Measurements from ENCODE around the gene C6orf62. TPM values are rescaled to one million over a fixed set of nuclear protein-coding genes. Genes with fewer than 3 reads are reported as not detected.
"Not testable (repeated sequence)": the region's sequence is repeated elsewhere in the genome, so short reads cannot be mapped to it uniquely, and the experiment has no call there.

Gene C6orf62
- total RNA-seq, 2 experiments from 2014 or later = 42.3 to 77.4 TPM

DNA sequence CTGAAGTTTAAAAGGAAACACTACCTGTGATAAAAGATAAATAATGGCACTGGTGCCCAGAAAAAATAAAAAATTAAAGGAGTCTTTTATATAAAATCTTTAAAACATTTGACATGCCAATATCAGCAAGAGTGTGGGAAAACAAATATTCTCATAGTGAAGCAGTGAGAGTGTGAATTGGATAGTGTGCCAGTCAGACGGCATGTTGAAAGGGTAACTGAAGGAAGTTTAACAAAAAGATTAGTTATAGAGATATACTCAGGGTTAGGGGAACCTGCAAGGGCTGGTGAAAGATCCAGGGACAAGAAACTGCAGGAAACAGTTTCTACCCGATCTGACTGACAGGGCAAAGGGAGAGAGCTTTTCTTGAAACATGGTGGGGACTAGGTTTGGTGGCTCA, 33.5 kb upstream of the C6orf62 start:
- POLR2A ChIA-PET = interaction anchor here (0.7 kb wide), 1 partner anchor 48 kb away, joined by 5 read pairs; no protein-coding TSS in a partner anchor
- Histone ChIP-seq H3K27ac (ENCODE audit: low read depth, low read length, poor library complexity, severe bottlenecking) (no peak overlapping the region), H4K20me1 (ENCODE audit: insufficient read depth, low read length) (no peaks in the 10 kb centered on the region), H2AFZ (ENCODE audit: low read length) (no peak overlapping the region), H3K4me2 (ENCODE audit: low read length) (no peak overlapping the region), H3K4me1 (ENCODE audit: insufficient read depth, low read length, poor library complexity, severe bottlenecking) (no peaks in the 10 kb centered on the region), H3K79me2 (ENCODE audit: insufficient read depth, low read depth, low read length) (no peaks in the 10 kb centered on the region), H3K4me3 (ENCODE audit: low read depth, low read length, poor library complexity, severe bottlenecking) (no peak overlapping the region), H3K9me2 (ENCODE audit: insufficient read depth, low read length) (no peaks in the 10 kb centered on the region), H3K9me3 (ENCODE audit: low read length) (peaks cover 19% of the 10 kb centered on the region; the same call in 1 of the 2 replicates), H3K36me3 (ENCODE audit: insufficient read depth, low read length) (no peaks in the 10 kb centered on the region)
- intact Hi-C loops (cut with micrococcal nuclease; ENCODE audit: unreplicated experiment) = no loop called here
- no peak for DNase-seq (ENCODE audit: low spot score)
- TF ChIP-seq, protein P1, sequence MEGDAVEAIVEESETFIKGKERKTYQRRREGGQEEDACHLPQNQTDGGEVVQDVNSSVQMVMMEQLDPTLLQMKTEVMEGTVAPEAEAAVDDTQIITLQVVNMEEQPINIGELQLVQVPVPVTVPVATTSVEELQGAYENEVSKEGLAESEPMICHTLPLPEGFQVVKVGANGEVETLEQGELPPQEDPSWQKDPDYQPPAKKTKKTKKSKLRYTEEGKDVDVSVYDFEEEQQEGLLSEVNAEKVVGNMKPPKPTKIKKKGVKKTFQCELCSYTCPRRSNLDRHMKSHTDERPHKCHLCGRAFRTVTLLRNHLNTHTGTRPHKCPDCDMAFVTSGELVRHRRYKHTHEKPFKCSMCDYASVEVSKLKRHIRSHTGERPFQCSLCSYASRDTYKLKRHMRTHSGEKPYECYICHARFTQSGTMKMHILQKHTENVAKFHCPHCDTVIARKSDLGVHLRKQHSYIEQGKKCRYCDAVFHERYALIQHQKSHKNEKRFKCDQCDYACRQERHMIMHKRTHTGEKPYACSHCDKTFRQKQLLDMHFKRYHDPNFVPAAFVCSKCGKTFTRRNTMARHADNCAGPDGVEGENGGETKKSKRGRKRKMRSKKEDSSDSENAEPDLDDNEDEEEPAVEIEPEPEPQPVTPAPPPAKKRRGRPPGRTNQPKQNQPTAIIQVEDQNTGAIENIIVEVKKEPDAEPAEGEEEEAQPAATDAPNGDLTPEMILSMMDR (conservative IDR thresholded peaks at IDR 0.05; ENCODE audit: low read length) = no peak
- no peak for TF ChIP-seq EZH2phosphoT487 (IDR thresholded peaks at IDR 0.05; ENCODE audit: borderline replicate concordance, low read depth, low read length)
- CTCF ChIA-PET (ENCODE audit: unreplicated experiment) = interaction anchor here (1.2 kb wide), 1 partner anchor 7 kb away, joined by 3 read pairs; no protein-coding TSS in a partner anchor
- no TSS peak for BruUV-seq (replicated peaks)

DNA sequence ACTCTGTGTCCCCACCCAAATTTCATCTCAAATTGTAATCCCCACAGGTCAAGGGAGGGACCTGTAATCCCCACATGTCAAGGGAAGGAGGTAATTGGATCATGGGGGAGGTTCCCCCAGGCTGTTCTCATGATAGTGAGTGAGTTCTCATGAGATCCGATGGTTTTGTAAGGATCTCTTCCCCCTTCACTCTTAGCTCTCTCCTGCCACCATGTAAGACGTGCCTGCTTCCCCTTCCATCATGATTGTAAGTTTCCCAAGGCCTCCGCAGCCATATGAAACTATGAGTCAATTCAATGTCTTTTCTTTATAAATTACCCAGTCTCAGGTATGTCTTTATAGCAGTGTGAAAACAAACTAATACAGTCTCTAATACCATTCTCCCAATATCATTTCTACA, 31.9 kb upstream of the C6orf62 start:
- H3K4me2 ChIP-seq (ENCODE audit: low read length); H3K27ac ChIP-seq (ENCODE audit: low read depth, low read length, poor library complexity, severe bottlenecking); H3K9me2 ChIP-seq (ENCODE audit: insufficient read depth, low read length); H3K4me1 ChIP-seq (ENCODE audit: insufficient read depth, low read length, poor library complexity, severe bottlenecking); BruUV-seq (replicated peaks); H2AFZ ChIP-seq (ENCODE audit: low read length); intact Hi-C loops (cut with micrococcal nuclease; ENCODE audit: unreplicated experiment); H4K20me1 ChIP-seq (ENCODE audit: insufficient read depth, low read length); CTCF ChIA-PET (ENCODE audit: unreplicated experiment); H3K36me3 ChIP-seq (ENCODE audit: insufficient read depth, low read length); H3K4me3 ChIP-seq (ENCODE audit: low read depth, low read length, poor library complexity, severe bottlenecking); H3K79me2 ChIP-seq (ENCODE audit: insufficient read depth, low read depth, low read length); DNase-seq (ENCODE audit: low spot score): not testable (repeated sequence)
- H3K9me3 ChIP-seq (ENCODE audit: low read length) = peaks cover 19% of the 10 kb centered on the region; the same call in 1 of the 2 replicates
- POLR2A ChIA-PET = interaction anchor here (0.6 kb wide), 1 partner anchor 19 kb away, joined by 5 read pairs; no protein-coding TSS in a partner anchor

DNA sequence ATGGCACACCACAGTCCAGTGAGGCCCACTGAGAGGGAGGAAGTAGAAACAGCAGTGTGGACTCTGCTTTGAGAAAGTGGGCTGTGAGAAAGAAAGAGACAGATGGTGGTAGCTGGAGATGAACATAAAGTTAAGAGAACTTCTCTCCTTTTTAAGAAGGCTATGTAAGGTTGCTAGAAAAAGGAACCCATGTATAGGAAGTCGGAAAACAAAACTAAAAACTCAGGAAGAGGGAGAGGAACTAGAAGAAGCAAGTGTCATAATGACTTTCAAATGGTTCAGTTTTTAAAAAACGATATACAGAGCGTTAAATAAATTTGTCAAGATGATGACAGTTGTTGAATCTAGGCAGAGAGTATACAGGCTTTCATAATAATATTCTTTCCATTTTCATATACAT, 30.3 kb upstream of the C6orf62 start:
- Histone ChIP-seq H3K27ac (ENCODE audit: low read depth, low read length, poor library complexity, severe bottlenecking) (no peak overlapping the region), H3K79me2 (ENCODE audit: insufficient read depth, low read depth, low read length) (no peaks in the 10 kb centered on the region), H3K9me3 (ENCODE audit: low read length) (peaks cover 7% of the 10 kb centered on the region; the same call in 1 of the 2 replicates), H3K36me3 (ENCODE audit: insufficient read depth, low read length) (no peaks in the 10 kb centered on the region), H4K20me1 (ENCODE audit: insufficient read depth, low read length) (no peaks in the 10 kb centered on the region), H3K9me2 (ENCODE audit: insufficient read depth, low read length) (no peaks in the 10 kb centered on the region), H2AFZ (ENCODE audit: low read length) (no peak overlapping the region), H3K4me3 (ENCODE audit: low read depth, low read length, poor library complexity, severe bottlenecking) (no peak overlapping the region), H3K4me1 (ENCODE audit: insufficient read depth, low read length, poor library complexity, severe bottlenecking) (peaks cover 6% of the 10 kb centered on the region), H3K4me2 (ENCODE audit: low read length) (no peak overlapping the region)
- ChIA-PET POLR2A (no interaction called here), CTCF (ENCODE audit: unreplicated experiment) (no interaction called here)
- no peak for TF ChIP-seq EZH2phosphoT487 (IDR thresholded peaks at IDR 0.05; ENCODE audit: borderline replicate concordance, low read depth, low read length)
- TF ChIP-seq, protein P1 (conservative IDR thresholded peaks at IDR 0.05; ENCODE audit: low read length) = no peak
- BruUV-seq (replicated peaks) = no TSS peak
- intact Hi-C loops (cut with micrococcal nuclease; ENCODE audit: unreplicated experiment) = no loop called here
- no peak for DNase-seq (ENCODE audit: low spot score)
